CD14-positive monocyte (primary cell): Measurements from ENCODE around the gene RANBP1. TPM values are rescaled to one million over a fixed set of nuclear protein-coding genes. Genes with fewer than 3 reads are reported as not detected.

Experiments used
- DNase-seq, 3 donors: peaks; one replicate each; pipeline ENCODE4 v3.0.0-alpha.2; 2011 to 2022
- H2AFZ ChIP-seq: 2 replicates; pipeline ENCODE4 v1.6.0; 2012; ENCODE audit warnings: mild to moderate bottlenecking, low read depth, low read length, inconsistent platforms; ENCODE audit not compliant: insufficient read depth, poor library complexity, severe bottlenecking
- H3K27ac ChIP-seq, 2 donors: 1 replicate in 1 of 2; 2 replicates in 1 of 2; pipeline ENCODE4 v1.5.1; 2012 to 2013; ENCODE audit warnings: low read length in 2 of 2, control low read depth in 1 of 2, inconsistent platforms in 1 of 2, low read depth in 1 of 2, mild to moderate bottlenecking in 1 of 2
- H3K27me3 ChIP-seq, 2 donors: one replicate each; pipeline versions ENCODE4 v1.6.0 to v1.6.1; 2011 to 2013; ENCODE audit warnings: low read length in 2 of 2; ENCODE audit not compliant: control insufficient read depth in 2 of 2, insufficient read depth in 2 of 2
- H3K36me3 ChIP-seq, 2 donors: replicated peaks in 1 of 2; 1 replicate in 1 of 2; 2 replicates in 1 of 2; pipeline versions ENCODE4 v1.5.1 to v1.6.1; 2012 to 2013; ENCODE audit warnings: low read length in 2 of 2, control low read depth in 1 of 2, inconsistent platforms in 1 of 2, mild to moderate bottlenecking in 1 of 2; ENCODE audit not compliant: insufficient read depth in 2 of 2, control insufficient read depth in 1 of 2
- H3K4me1 ChIP-seq, 2 donors: 1 replicate in 1 of 2; 2 replicates in 1 of 2; pipeline versions ENCODE4 v1.5.1 to v1.6.1; 2012 to 2013; ENCODE audit warnings: low read length in 2 of 2, control low read depth in 1 of 2, inconsistent platforms in 1 of 2, mild to moderate bottlenecking in 1 of 2, moderate library complexity in 1 of 2; ENCODE audit not compliant: insufficient read depth in 2 of 2, control insufficient read depth in 1 of 2
- H3K4me2 ChIP-seq: replicated peaks from 2 replicates; pipeline ENCODE3; 2012; ENCODE audit warnings: low read length, moderate library complexity, mild to moderate bottlenecking; ENCODE audit not compliant: poor library complexity, severe bottlenecking; ENCODE audit errors: extremely low read depth
- H3K4me3 ChIP-seq, 3 experiments: fragments of 200-600 bp in 1 of 3; sonication (generic) in 1 of 3; replicated peaks in 1 of 3; 1 replicate in 2 of 3; 2 replicates in 1 of 3; pipeline ENCODE4 v1.5.1; 2011 to 2013; ENCODE audit warnings: low read length in 3 of 3, mild to moderate bottlenecking in 3 of 3, control low read depth in 2 of 3, low read depth in 2 of 3, inconsistent platforms in 1 of 3, moderate library complexity in 1 of 3
- H3K79me2 ChIP-seq: 2 replicates; pipeline ENCODE4 v1.6.0; 2012; ENCODE audit warnings: mild to moderate bottlenecking, control low read depth, inconsistent platforms, low read length, moderate library complexity; ENCODE audit not compliant: insufficient read depth
- H3K9ac ChIP-seq: 2 replicates; pipeline ENCODE4 v1.6.0; 2017; ENCODE audit warnings: low read length, mild to moderate bottlenecking; ENCODE audit not compliant: insufficient read depth, poor library complexity, severe bottlenecking
- H3K9me3 ChIP-seq, 2 donors: replicated peaks in 1 of 2; 1 replicate in 1 of 2; 2 replicates in 1 of 2; pipeline versions ENCODE4 v1.5.1 to v1.6.1; 2012 to 2013; ENCODE audit warnings: low read length in 2 of 2, control low read depth in 1 of 2; ENCODE audit not compliant: control insufficient read depth in 1 of 2, insufficient read depth in 1 of 2
- H4K20me1 ChIP-seq: 2 replicates; pipeline ENCODE4 v1.6.0; 2012; ENCODE audit warnings: mild to moderate bottlenecking, low read length, control low read depth, moderate library complexity; ENCODE audit not compliant: insufficient read depth
- H3K27ac Mint-ChIP-seq, 7 donors: one replicate each; pipeline ENCODE4 v1.8.0; 2020; ENCODE audit warnings: mild to moderate bottlenecking in 7 of 7, mixed read lengths in 7 of 7, moderate library complexity in 6 of 7, inconsistent platforms in 2 of 7
- H3K27me3 Mint-ChIP-seq, 3 donors: one replicate each; pipeline ENCODE4 v1.8.0; 2021 to 2022; ENCODE audit warnings: low read depth in 3 of 3, mild to moderate bottlenecking in 3 of 3, mixed read lengths in 3 of 3, moderate library complexity in 3 of 3, inconsistent platforms in 1 of 3
- H3K36me3 Mint-ChIP-seq, 2 donors: one replicate each; pipeline ENCODE4 v1.8.0; 2020; ENCODE audit warnings: mixed read lengths in 2 of 2, inconsistent platforms in 1 of 2, mild to moderate bottlenecking in 1 of 2
- H3K4me1 Mint-ChIP-seq: one replicate; pipeline ENCODE4 v1.8.0; 2020; ENCODE audit warnings: mild to moderate bottlenecking, mixed read lengths
- H3K4me3 Mint-ChIP-seq, 2 donors: one replicate each; pipeline ENCODE4 v1.8.0; 2020; ENCODE audit warnings: mild to moderate bottlenecking in 2 of 2, mixed read lengths in 2 of 2, moderate library complexity in 1 of 2
- H3K9me3 Mint-ChIP-seq, 7 donors: one replicate each; pipeline ENCODE4 v1.8.0; 2020 to 2022; ENCODE audit warnings: mixed read lengths in 7 of 7, mild to moderate bottlenecking in 6 of 7, moderate library complexity in 6 of 7, inconsistent platforms in 2 of 7
- WGBS: methylation state at CpG from one replicate; pipeline ENCODE4 v1.1.5; 2013; ENCODE audit warnings: missing lambda C conversion rate; ENCODE audit not compliant: insufficient coverage; 5-methylcytosine and 5-hydroxymethylcytosine counted together
- intact Hi-C, 2 donors: fragments of 100-400 bp; cut with micrococcal nuclease; formaldehyde crosslinking; loops; one replicate each; pipeline versions ENCODE4 v1.15.0 to v1.15.1; 2023
- polyA plus RNA-seq, 3 donors: library from polyadenylated mRNA; depleted of rRNA in 1 of 3; unstranded in 2 of 3; stranded (reverse) in 1 of 3; fragments of 300-500 nt in 2 of 3; fragments of >200 nt in 1 of 3; fragmentation: Illumina TruSeq in 2 of 3; gene quantifications; 1 replicate in 2 of 3; 2 replicates in 1 of 3; pipeline ENCODE4 v1.2.3, GENCODE V29; 2012 to 2021
- TF ChIP-seq, protein P1 (sequence below): fragments of 200-600 bp; IDR thresholded peaks from one replicate; pipeline ENCODE4 v1.8.0; 2022; ENCODE audit warnings: antibody characterized with exemption, mild to moderate bottlenecking

Gene RANBP1
- polyA plus RNA-seq, 3 donors = 45.0 to 52.3 (median 47.4) TPM

DNA sequence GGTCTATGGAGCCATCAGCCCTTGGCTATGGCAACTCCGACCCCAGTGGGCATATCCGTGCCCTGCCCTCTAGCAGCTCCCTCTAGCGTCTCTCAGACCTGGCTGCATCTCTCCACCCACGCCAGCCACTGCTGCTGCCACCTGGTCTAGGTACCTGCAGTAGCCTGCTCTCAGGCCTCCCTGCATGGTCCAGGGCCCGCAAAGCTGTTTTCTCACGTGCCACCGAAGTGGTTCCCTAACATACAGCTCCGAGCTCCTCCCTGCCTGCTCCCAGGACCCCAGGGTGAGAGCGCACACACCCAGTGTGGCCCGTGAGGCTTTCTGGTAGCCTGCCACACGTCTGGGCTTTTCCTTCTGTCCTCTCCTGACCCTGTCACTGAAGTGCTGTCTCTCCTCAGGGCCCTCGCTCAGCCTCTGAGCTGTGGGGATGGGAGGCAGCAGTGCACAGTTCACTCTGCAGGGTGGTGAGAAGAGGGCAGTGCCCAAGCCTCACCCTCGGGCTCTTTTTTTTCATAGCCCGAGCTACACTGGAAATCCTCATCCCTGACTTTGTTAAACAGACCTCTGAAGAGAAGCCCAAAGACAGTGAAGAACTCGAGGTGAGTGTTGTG lies 21.6 kb upstream of the RANBP1 start:
- H3K4me1 Mint-ChIP-seq = no peaks in the 10 kb centered on the region
- H3K9ac ChIP-seq = no peak overlapping the region
- H3K4me3 ChIP-seq = no peak overlapping the region
- TF ChIP-seq, protein P1, sequence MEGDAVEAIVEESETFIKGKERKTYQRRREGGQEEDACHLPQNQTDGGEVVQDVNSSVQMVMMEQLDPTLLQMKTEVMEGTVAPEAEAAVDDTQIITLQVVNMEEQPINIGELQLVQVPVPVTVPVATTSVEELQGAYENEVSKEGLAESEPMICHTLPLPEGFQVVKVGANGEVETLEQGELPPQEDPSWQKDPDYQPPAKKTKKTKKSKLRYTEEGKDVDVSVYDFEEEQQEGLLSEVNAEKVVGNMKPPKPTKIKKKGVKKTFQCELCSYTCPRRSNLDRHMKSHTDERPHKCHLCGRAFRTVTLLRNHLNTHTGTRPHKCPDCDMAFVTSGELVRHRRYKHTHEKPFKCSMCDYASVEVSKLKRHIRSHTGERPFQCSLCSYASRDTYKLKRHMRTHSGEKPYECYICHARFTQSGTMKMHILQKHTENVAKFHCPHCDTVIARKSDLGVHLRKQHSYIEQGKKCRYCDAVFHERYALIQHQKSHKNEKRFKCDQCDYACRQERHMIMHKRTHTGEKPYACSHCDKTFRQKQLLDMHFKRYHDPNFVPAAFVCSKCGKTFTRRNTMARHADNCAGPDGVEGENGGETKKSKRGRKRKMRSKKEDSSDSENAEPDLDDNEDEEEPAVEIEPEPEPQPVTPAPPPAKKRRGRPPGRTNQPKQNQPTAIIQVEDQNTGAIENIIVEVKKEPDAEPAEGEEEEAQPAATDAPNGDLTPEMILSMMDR = no peak
- no peak overlapping the region for H3K27ac ChIP-seq
- intact Hi-C loops = no loop called here
- H3K4me3 Mint-ChIP-seq = no peak overlapping the region
- H3K27ac Mint-ChIP-seq = no peak overlapping the region
- H3K79me2 ChIP-seq = peaks cover 4% of the 10 kb centered on the region
- peaks cover 91 to 99% of the 10 kb centered on the region in 2 donors for H3K36me3 Mint-ChIP-seq
- H3K4me1 ChIP-seq = no peaks in the 10 kb centered on the region
- peaks cover 91 to 95% of the 10 kb centered on the region in 2 donors for H3K36me3 ChIP-seq
- no peaks in the 10 kb centered on the region for H3K9me3 ChIP-seq
- no peak overlapping the region for H3K4me2 ChIP-seq
- 98% methylated on average over 14 of the region's 15 CpGs for WGBS
- DNase-seq = no peak
- peaks cover 0 to 4% (median 0%) of the 10 kb centered on the region in 3 donors for H3K27me3 Mint-ChIP-seq
- H3K27me3 ChIP-seq = no peaks in the 10 kb centered on the region
- H4K20me1 ChIP-seq = no peaks in the 10 kb centered on the region
- H2AFZ ChIP-seq = no peak overlapping the region
- peaks cover 0 to 4% (median 2%) of the 10 kb centered on the region in 7 donors for H3K9me3 Mint-ChIP-seq

DNA sequence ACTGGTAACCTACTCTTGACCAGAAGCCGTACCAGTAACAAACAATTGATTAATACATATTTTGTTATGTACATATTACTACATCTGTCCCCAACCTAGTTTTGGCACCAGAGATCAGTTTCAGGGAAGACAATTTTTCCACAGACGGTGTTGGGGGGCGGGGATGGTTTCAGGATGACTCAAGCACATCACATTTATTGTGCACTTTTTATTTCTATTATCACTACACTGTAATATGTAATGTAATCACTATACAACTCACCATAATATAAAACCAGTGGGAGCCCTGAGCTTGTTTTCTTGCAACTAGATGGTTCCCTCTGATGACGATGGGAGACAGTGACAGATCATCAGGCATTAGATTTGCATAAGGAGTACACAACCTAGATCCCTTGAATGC lies 20.4 kb upstream of the RANBP1 start:
- Histone ChIP-seq H3K27me3 (no peaks in the 10 kb centered on the region), H2AFZ (no peak overlapping the region), H3K36me3 (peaks cover 81 to 95% of the 10 kb centered on the region in 2 donors), H3K27ac (no peak overlapping the region), H3K4me3 (no peak overlapping the region), H3K4me1 (no peaks in the 10 kb centered on the region), H4K20me1 (no peaks in the 10 kb centered on the region), H3K4me2 (no peak overlapping the region), H3K79me2 (peaks cover 4% of the 10 kb centered on the region), H3K9me3 (no peaks in the 10 kb centered on the region), H3K9ac (no peak overlapping the region)
- Mint-ChIP-seq H3K27me3 (peaks cover 0 to 4% (median 0%) of the 10 kb centered on the region in 3 donors), H3K4me1 (no peaks in the 10 kb centered on the region), H3K36me3 (peaks cover 90 to 99% of the 10 kb centered on the region in 2 donors), H3K4me3 (no peak overlapping the region), H3K27ac (peak overlapping the region in 1 of 7 donors; percentile 57), H3K9me3 (peaks cover 0 to 4% (median 2%) of the 10 kb centered on the region in 7 donors)
- TF ChIP-seq, protein P1 = no peak
- intact Hi-C loops = no loop called here
- no peak for DNase-seq
- WGBS = 100% methylated on average over 1 of the region's 4 CpGs
